ENCODE data around the gene CMYA5. TPM values are rescaled to one million over a fixed set of nuclear protein-coding genes. Genes with fewer than 3 reads are reported as not detected.

The CMYA5 gene
- total and polyA plus RNA-seq, 4 donors: 1.3 to 2.9 (median 2.0) TPM

DNA sequence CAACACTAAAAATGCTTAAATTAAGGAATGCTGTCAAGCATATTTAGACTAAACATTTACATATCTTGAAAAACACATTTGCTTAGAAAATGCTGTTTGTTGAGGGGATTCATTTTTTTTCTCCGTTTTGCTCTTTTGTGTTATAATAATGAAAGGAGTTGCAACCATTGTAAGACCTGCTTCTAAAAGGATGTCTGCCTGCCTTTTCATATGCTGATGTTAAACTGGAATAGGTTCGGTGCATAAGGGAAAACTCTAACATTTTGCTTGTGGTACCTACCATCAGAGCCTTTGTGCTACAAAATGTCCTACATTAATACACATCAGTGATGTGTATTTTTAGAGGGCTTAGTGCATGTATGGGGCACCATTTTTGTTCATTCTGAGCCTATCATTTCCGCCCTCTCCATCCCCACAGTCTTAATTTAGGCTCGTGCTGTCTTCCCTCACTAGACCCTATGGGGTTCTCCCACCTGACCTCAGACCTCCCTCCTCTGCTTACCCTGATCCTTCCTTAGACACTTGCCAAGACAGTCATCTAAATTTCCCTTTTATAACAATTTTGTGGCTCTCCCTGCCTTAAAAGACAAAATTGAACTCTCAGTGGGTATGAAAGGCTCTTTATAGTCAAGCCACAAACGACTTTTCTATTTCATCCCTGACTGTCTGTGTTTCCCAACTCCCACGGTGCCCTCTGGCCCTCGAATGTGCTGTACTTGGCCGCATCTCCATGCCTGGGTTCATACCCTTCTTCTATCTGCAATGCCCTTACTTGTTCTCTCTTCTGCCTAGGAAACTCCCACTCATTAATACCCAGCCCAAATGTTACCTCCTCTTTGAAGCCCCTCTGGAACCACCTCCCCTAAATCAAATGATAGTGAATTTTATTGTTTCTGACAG lies 61.2 kb downstream of the CMYA5 start (continued):
- peak; percentile 50 for TF ChIP-seq REST (IDR thresholded peaks at IDR 0.05)

- no peaks in the 10 kb centered on the region for H3K36me3 ChIP-seq (ENCODE audit: control insufficient read depth in 4 of 4, insufficient read depth in 3 of 4, low read depth in 1 of 4, low read length in 3 of 4)
- peaks cover 10 to 42% (median 27%) of the 10 kb centered on the region in 4 donors for H3K4me1 ChIP-seq (ENCODE audit: control insufficient read depth in 4 of 4, insufficient read depth in 4 of 4, low read length in 3 of 4)
- H3K4me3 ChIP-seq (ENCODE audit: low read depth in 1 of 3, low read length in 3 of 3): no peak overlapping the region
- peak overlapping the region in 1 of 2 donors; percentile 16 for H3K27ac ChIP-seq (ENCODE audit: low read depth in 1 of 2, low read length in 2 of 2)
- DNase-seq (ENCODE audit: low spot score): no peak
- no peaks in the 10 kb centered on the region for H3K27me3 ChIP-seq (ENCODE audit: control insufficient read depth in 4 of 4, insufficient read depth in 4 of 4, low read length in 3 of 4)
- no peaks in the 10 kb centered on the region for H3K9me3 ChIP-seq (ENCODE audit: control insufficient read depth in 4 of 4, low read length in 3 of 4)
- WGBS: 87% methylated on average over 1 of the region's 1 CpG
- TF ChIP-seq EGR1 (IDR thresholded peaks at IDR 0.05; ENCODE audit: low read depth in 2 of 2): no peak
- TF ChIP-seq RAD21 (IDR thresholded peaks at IDR 0.05): no peak
- no peak for TF ChIP-seq FOXA2 (IDR thresholded peaks at IDR 0.05)
- TF ChIP-seq HNF4A (conservative IDR thresholded peaks at IDR 0.05): no peak
- TF ChIP-seq YY1 (IDR thresholded peaks at IDR 0.05): no peak
- no peak for TF ChIP-seq NR2F2 (IDR thresholded peaks at IDR 0.05)
- TF ChIP-seq REST (IDR thresholded peaks at IDR 0.05): no peak
- no peak for TF ChIP-seq MAX (IDR thresholded peaks at IDR 0.05)
- H3K9ac ChIP-seq (ENCODE audit: low read depth in 1 of 2, low read length in 2 of 2): no peak overlapping the region
Measured at GRCh38 chr5:79753092-79753491, 63.5 kb downstream of the CMYA5 start.

DNA sequence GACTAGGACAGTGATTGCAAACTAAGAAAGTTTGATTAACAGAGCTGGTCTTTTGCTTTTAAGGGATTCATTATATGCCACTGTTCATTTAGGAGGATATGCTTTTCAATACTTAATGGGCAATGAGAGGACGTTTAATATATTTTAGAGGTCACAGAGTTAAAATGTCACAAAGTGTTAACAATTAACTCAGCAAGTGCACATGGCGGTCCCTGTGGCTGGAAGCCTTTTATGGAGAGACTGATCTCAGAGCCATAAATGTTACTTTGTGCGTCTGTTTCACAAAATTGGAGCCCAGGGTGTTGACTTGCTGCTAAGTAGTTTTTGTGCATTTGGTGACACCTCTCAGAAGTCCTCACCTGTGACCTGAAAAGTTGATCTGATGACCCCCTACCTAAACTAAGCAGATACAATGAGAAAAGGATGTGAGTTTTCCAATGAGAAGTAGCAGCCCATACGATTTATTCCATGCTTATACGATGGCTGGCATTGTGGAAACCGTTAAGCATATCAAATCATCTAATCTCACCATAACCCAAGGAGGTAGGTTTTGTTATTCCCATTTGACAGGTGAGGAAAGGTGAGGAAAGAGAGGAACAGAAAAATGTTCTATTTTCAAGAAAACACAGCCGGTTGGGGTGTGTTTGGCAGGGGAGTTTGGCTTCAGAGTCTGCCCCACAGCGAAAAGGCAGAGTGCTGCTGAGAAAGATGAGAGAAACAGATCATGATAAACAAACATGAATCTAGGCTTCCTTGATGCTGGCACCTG lies 64.4 kb downstream of the CMYA5 start:
- Histone ChIP-seq H3K9me3 (ENCODE audit: control insufficient read depth in 4 of 4, low read length in 3 of 4) (no peaks in the 10 kb centered on the region), H3K36me3 (ENCODE audit: control insufficient read depth in 4 of 4, insufficient read depth in 3 of 4, low read depth in 1 of 4, low read length in 3 of 4) (no peaks in the 10 kb centered on the region), H3K27me3 (ENCODE audit: control insufficient read depth in 4 of 4, insufficient read depth in 4 of 4, low read length in 3 of 4) (no peaks in the 10 kb centered on the region), H3K4me3 (ENCODE audit: low read depth in 1 of 3, low read length in 3 of 3) (no peak overlapping the region), H3K4me1 (ENCODE audit: control insufficient read depth in 4 of 4, insufficient read depth in 4 of 4, low read length in 3 of 4) (peaks cover 11 to 48% (median 32%) of the 10 kb centered on the region in 4 donors), H3K9ac (ENCODE audit: low read depth in 1 of 2, low read length in 2 of 2) (peak overlapping the region in 1 of 2 donors; percentile 26), H3K27ac (ENCODE audit: low read depth in 1 of 2, low read length in 2 of 2) (peak overlapping the region; percentile 75 to 88)
- WGBS: 39% methylated on average over 8 of the region's 8 CpGs
- no peak for DNase-seq (ENCODE audit: low spot score)
- TF ChIP-seq NR2F2 (IDR thresholded peaks at IDR 0.05) (no peak), TAF1 (conservative IDR thresholded peaks at IDR 0.05) (no peak), RAD21 (IDR thresholded peaks at IDR 0.05) (no peak), RXRA (IDR thresholded peaks at IDR 0.05) (peak; percentile 41 to 54), MAX (IDR thresholded peaks at IDR 0.05) (peak; percentile 42), ZBTB33 (IDR thresholded peaks at IDR 0.05) (no peak), YY1 (IDR thresholded peaks at IDR 0.05) (peak; percentile 66), HNF4A (conservative IDR thresholded peaks at IDR 0.05) (peak; percentile 35 to 44), FOXA1 (IDR thresholded peaks at IDR 0.05) (no peak), REST (IDR thresholded peaks at IDR 0.05) (peak; percentile 21)
